LNCaP clone FGC (cell line): ENCODE results near the gene VWA3B.
"Not testable (repeated sequence)": the region's sequence is repeated elsewhere in the genome, so short reads cannot be mapped to it uniquely, and the experiment has no call there.

ENCODE experiments used
- DNase-seq: peaks from one replicate; pipeline ENCODE4 v3.0.0-alpha.2; 2011; ENCODE audit warnings: low read depth
- H3K4me3 ChIP-seq: 2 replicates; pipeline ENCODE4 v1.5.1; 2011; ENCODE audit warnings: mild to moderate bottlenecking, low read depth, low read length, control low read depth
- CTCF ChIP-seq: IDR thresholded peaks from 2 replicates; pipeline ENCODE4 v1.5.1; 2012; ENCODE audit warnings: mild to moderate bottlenecking; ENCODE audit not compliant: control insufficient read depth, insufficient read depth; ENCODE audit errors: extremely low read depth

Gene VWA3B

GRCh38 chr2:98258906-98259305 is 171.9 kb downstream of the VWA3B start:
- no peak for DNase-seq
- no peak for TF ChIP-seq CTCF

GRCh38 chr2:98263362-98263761 is 176.4 kb downstream of the VWA3B start:
- no peak overlapping the region for H3K4me3 ChIP-seq
- TF ChIP-seq CTCF = no peak
- DNase-seq = no peak

More at GRCh38 chr2:98258906-98259305, 171.9 kb downstream of the VWA3B start:
- no peak overlapping the region for H3K4me3 ChIP-seq

- DNase-seq, H3K4me3 ChIP-seq: not testable (repeated sequence)
These were observed 181.3 kb downstream of the VWA3B start for GRCh38 chr2:98268225-98268624.

GRCh38 chr2:98269274-98269673 is 182.3 kb downstream of the VWA3B start:
- H3K4me3 ChIP-seq = no peak overlapping the region
- TF ChIP-seq CTCF = peak; percentile 58
- DNase-seq = peak; percentile 28

GRCh38 chr2:98269830-98270229 is 182.9 kb downstream of the VWA3B start:
- DNase-seq = no peak
- no peak for TF ChIP-seq CTCF
- no peak overlapping the region for H3K4me3 ChIP-seq

- no peak for DNase-seq
- H3K4me3 ChIP-seq = no peak overlapping the region
- TF ChIP-seq CTCF = no peak
These were observed 190.3 kb downstream of the VWA3B start for GRCh38 chr2:98277162-98277859.

- no peak for TF ChIP-seq CTCF
- DNase-seq = no peak
- no peak overlapping the region for H3K4me3 ChIP-seq
These were observed 191.1 kb downstream of the VWA3B start for GRCh38 chr2:98278074-98278473.
